Lung (tissue), 12 donors: ENCODE data around the gene DOCK4. TPM values are rescaled to one million over a fixed set of nuclear protein-coding genes. Genes with fewer than 3 reads are reported as not detected.

ENCODE experiments used
- ATAC-seq: fragments of 200-7000 bp; cut with Tn5 transposase; one replicate; pipeline ENCODE4 v1.9.1; 2020; ENCODE audit warnings: moderate number of reproducible peaks; ENCODE audit not compliant: insufficient read depth, low FRiP score
- DNase-seq, 3 donors: peaks; one replicate each; pipeline ENCODE4 v3.0.0-alpha.2; 2013 to 2017
- H3K27ac ChIP-seq, 2 donors: one replicate each; pipeline ENCODE4 v1.5.1; 2013; ENCODE audit warnings: mild to moderate bottlenecking in 2 of 2, moderate library complexity in 2 of 2, control low read depth in 1 of 2, inconsistent platforms in 1 of 2, low read depth in 1 of 2, low read length in 1 of 2
- H3K27me3 ChIP-seq, 3 donors: one replicate each; pipeline ENCODE4 v1.5.1; 2013; ENCODE audit warnings: low read length in 2 of 3; ENCODE audit not compliant: control insufficient read depth in 3 of 3, insufficient read depth in 3 of 3
- H3K36me3 ChIP-seq, 4 donors: one replicate each; pipeline ENCODE4 v1.5.1; 2013; ENCODE audit warnings: low read length in 4 of 4, mild to moderate bottlenecking in 1 of 4, moderate library complexity in 1 of 4; ENCODE audit not compliant: control insufficient read depth in 4 of 4, insufficient read depth in 4 of 4
- H3K4me1 ChIP-seq, 5 donors: one replicate each; pipeline ENCODE4 v1.5.1; 2013; ENCODE audit warnings: low read length in 5 of 5, mild to moderate bottlenecking in 2 of 5, moderate library complexity in 1 of 5; ENCODE audit not compliant: control insufficient read depth in 5 of 5, insufficient read depth in 5 of 5
- H3K4me3 ChIP-seq: one replicate; pipeline ENCODE4 v1.5.1; 2013; ENCODE audit warnings: mild to moderate bottlenecking, control low read depth, moderate library complexity
- H3K9ac ChIP-seq, 2 donors: one replicate each; pipeline ENCODE4 v1.5.1; 2013; ENCODE audit warnings: low read length in 2 of 2, control low read depth in 1 of 2; ENCODE audit not compliant: insufficient read depth in 1 of 2
- H3K9me3 ChIP-seq, 4 donors: one replicate each; pipeline ENCODE4 v1.5.1; 2013; ENCODE audit warnings: low read length in 3 of 4, mild to moderate bottlenecking in 1 of 4, moderate library complexity in 1 of 4; ENCODE audit not compliant: control insufficient read depth in 4 of 4, insufficient read depth in 3 of 4
- WGBS, 2 donors: extraction: QIAGEN DNeasy Blood & Tissue Kit; methylation state at CpG; one replicate each; pipeline ENCODE4 v1.1.7; 2013; 5-methylcytosine and 5-hydroxymethylcytosine counted together
- polyA plus RNA-seq, 2 donors: library from polyadenylated mRNA; stranded (reverse); fragments of 200-250 nt; gene quantifications; one replicate each; pipeline ENCODE4 v1.2.1, GENCODE V29; 2013
- total RNA-seq, 2 donors: library from RNA; depleted of rRNA in 1 of 2; stranded (reverse); fragments of >200 nt in 1 of 2; gene quantifications; one replicate each; pipeline ENCODE4 v1.2.1, GENCODE V29; 2014 to 2021
- TF ChIP-seq, protein P1 (sequence below): IDR thresholded peaks from 2 replicates; pipeline ENCODE4 v1.5.1; 2012; ENCODE audit warnings: mild to moderate bottlenecking; ENCODE audit errors: control extremely low read depth, extremely low read depth
- donor health status: control.
- donor health status: control.
- donor health status: Bipolar disorder and iron deficiency.
- donor health status: healthy.
- donor health status: DM: yes; HTN: yes; CAD: no.

Gene DOCK4
- total and polyA plus RNA-seq, 4 donors = 18.7 to 163 (median 40.3) TPM

DNA sequence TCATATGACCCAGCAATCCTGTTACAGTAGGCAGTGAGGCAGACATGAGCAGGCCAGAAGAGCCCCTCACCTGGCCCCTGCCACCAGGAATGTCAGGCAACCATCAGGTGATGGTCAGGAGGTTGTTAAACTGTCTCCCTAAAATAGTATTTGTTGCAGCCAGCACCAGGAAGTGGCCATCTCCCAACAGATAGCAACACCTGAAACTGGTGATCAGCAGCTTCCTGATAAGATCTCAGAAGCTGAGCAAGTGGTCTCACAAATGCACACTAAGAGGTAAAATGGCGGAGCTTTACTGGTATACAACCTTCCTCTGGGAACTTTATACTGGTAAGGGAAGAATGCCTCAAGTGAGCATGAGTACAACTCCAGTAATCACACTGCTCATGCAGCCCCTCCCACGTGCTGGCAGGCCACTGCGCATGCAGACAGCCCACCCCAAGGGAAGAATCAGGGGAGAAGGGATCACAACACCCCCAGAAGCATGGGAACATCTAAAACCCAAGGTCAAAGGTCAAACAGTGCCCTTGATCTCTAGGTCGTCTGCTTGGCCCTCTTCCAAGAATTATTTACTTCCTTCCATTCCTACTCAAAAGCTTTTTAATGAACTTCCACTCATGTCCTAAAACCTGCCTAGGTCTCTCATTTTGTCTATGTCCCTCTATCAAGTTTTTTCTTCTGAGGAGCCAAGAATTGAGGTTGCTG is 133.5 kb downstream of the DOCK4 start:
- no peaks in the 10 kb centered on the region for H3K36me3 ChIP-seq
- TF ChIP-seq, protein P1, sequence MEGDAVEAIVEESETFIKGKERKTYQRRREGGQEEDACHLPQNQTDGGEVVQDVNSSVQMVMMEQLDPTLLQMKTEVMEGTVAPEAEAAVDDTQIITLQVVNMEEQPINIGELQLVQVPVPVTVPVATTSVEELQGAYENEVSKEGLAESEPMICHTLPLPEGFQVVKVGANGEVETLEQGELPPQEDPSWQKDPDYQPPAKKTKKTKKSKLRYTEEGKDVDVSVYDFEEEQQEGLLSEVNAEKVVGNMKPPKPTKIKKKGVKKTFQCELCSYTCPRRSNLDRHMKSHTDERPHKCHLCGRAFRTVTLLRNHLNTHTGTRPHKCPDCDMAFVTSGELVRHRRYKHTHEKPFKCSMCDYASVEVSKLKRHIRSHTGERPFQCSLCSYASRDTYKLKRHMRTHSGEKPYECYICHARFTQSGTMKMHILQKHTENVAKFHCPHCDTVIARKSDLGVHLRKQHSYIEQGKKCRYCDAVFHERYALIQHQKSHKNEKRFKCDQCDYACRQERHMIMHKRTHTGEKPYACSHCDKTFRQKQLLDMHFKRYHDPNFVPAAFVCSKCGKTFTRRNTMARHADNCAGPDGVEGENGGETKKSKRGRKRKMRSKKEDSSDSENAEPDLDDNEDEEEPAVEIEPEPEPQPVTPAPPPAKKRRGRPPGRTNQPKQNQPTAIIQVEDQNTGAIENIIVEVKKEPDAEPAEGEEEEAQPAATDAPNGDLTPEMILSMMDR = no peak
- ATAC-seq (no peak), DNase-seq (no peak)
- H3K27ac ChIP-seq = no peak overlapping the region
- peaks cover 0 to 4% (median 1%) of the 10 kb centered on the region in 4 donors for H3K9me3 ChIP-seq
- WGBS, 2 donors = 74 to 81% methylated on average over 4 of the region's 4 CpGs
- H3K4me1 ChIP-seq = peaks cover 2 to 20% (median 10%) of the 10 kb centered on the region in 5 donors
- H3K4me3 ChIP-seq = no peak overlapping the region
- H3K27me3 ChIP-seq = no peaks in the 10 kb centered on the region
- H3K9ac ChIP-seq = no peak overlapping the region

DNA sequence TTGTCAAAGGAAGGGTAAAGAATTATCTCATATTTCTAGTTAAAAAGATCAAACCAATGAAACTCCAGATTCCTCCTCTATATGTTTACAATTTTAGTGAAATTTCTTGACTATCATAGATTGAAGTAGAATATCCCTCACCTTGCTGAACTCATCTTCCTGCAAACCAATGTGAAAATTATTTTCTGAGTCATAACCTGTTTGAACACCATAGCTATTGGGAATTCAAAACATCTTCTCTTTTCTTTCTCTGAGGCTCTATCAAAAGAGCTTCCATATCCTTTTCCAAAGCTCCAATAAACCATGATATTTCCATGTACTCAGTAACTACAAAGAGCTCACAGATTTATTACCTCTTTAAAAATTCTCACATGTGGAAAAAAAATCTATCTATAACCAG is 134.3 kb downstream of the DOCK4 start:
- Histone ChIP-seq H3K4me1 (peaks cover 6 to 23% (median 11%) of the 10 kb centered on the region in 5 donors), H3K9ac (no peak overlapping the region), H3K27me3 (no peaks in the 10 kb centered on the region), H3K36me3 (peaks cover 0 to 1% (median 0%) of the 10 kb centered on the region in 4 donors), H3K4me3 (no peak overlapping the region), H3K9me3 (peaks cover 0 to 4% (median 1%) of the 10 kb centered on the region in 4 donors), H3K27ac (no peak overlapping the region)
- DNase-seq (no peak), ATAC-seq (no peak)
- TF ChIP-seq, protein P1 = no peak

DNA sequence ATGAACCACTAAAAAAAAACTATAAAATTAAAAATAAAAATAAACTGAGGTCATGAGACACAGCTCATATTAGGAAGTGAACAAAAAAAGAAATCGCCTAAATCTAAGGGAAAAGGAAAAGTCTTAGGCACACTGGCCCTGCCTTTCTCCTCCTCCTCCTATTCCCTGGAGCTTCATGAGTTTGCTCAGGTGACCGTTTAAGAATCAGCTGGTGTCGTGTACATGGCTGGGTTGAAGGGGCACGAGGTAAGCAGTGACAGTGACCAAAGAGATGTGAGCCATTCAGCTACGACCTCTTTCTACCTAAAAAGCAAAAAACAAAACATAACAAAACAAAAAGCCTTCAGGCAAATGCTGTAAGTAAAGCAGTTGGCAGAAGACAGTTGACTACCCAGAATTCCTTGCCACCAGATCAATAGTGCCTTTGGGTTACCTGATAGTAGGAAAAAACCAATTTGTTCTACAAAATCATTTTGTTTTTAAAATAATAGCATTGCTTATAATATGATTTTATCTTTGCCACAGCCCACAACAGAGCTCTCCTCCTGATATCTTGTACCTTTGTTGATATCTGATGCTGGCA is 135.4 kb downstream of the DOCK4 start:
- peaks cover 0 to 4% (median 1%) of the 10 kb centered on the region in 4 donors for H3K9me3 ChIP-seq
- peaks cover 7 to 23% (median 9%) of the 10 kb centered on the region in 5 donors for H3K4me1 ChIP-seq
- no peak overlapping the region for H3K27ac ChIP-seq
- WGBS, 2 donors = 82 to 95% methylated on average over 5 of the region's 5 CpGs
- no peaks in the 10 kb centered on the region for H3K27me3 ChIP-seq
- no peak for ATAC-seq
- no peak overlapping the region for H3K9ac ChIP-seq
- no peak for DNase-seq
- no peak overlapping the region for H3K4me3 ChIP-seq
- TF ChIP-seq, protein P1 = no peak
- H3K36me3 ChIP-seq = peaks cover 0 to 1% (median 0%) of the 10 kb centered on the region in 4 donors
